Thyroid gland (tissue), 4 donors: ENCODE results near the gene VGLL4. TPM values are rescaled to one million over a fixed set of nuclear protein-coding genes. Genes with fewer than 3 reads are reported as not detected.
"Not testable (repeated sequence)": the region's sequence is repeated elsewhere in the genome, so short reads cannot be mapped to it uniquely, and the experiment has no call there.

Experiments
- DNase-seq, 2 donors: peaks; one replicate each; pipeline ENCODE4 v3.0.0-alpha.2; 2019
- H3K27ac ChIP-seq, 3 donors: fragments of 200-600 bp; sonication (generic); 1 replicate in 2 of 3; 2 replicates in 1 of 3; pipeline ENCODE4 v1.5.1; 2016 to 2019; ENCODE audit warnings: mild to moderate bottlenecking in 1 of 3, moderate library complexity in 1 of 3
- H3K27me3 ChIP-seq: fragments of 200-600 bp; sonication (generic); one replicate; pipeline ENCODE4 v1.5.1; 2019
- H3K36me3 ChIP-seq, 2 donors: fragments of 200-600 bp; sonication (generic); one replicate each; pipeline ENCODE4 v1.5.1; 2016 to 2019
- H3K4me1 ChIP-seq, 2 donors: fragments of 200-600 bp; sonication (generic); one replicate each; pipeline ENCODE4 v1.5.1; 2017 to 2019
- H3K4me3 ChIP-seq, 3 donors: fragments of 200-600 bp; sonication (generic); replicated peaks in 1 of 3; 1 replicate in 2 of 3; 2 replicates in 1 of 3; pipeline ENCODE4 v1.5.1; 2016; ENCODE audit warnings: mild to moderate bottlenecking in 1 of 3
- H3K9me3 ChIP-seq: fragments of 200-600 bp; sonication (generic); one replicate; pipeline ENCODE4 v1.5.1; 2017
- CTCF ChIP-seq, 6 experiments: fragments of 200-600 bp in 3 of 6; fragments of 450-650 bp in 3 of 6; sonication (generic) in 3 of 6; IDR thresholded peaks; one replicate each; pipeline ENCODE4 v1.5.1; 2016 to 2019; ENCODE audit warnings: antibody characterized with exemption in 6 of 6, mild to moderate bottlenecking in 2 of 6, inconsistent platforms in 1 of 6, moderate library complexity in 1 of 6
- POLR2A ChIP-seq, 2 donors: fragments of 450-650 bp; IDR thresholded peaks; one replicate each; pipeline ENCODE4 v1.6.1; 2017; ENCODE audit warnings: antibody characterized with exemption in 2 of 2, mild to moderate bottlenecking in 2 of 2, moderate library complexity in 1 of 2
- WGBS, 2 donors: methylation state at CpG; one replicate each; pipeline ENCODE4 v1.1.5; 2017; 5-methylcytosine and 5-hydroxymethylcytosine counted together
- intact Hi-C: fragments of 100-400 bp; cut with DNase I; formaldehyde crosslinking; loops from one replicate; pipeline ENCODE4 v1.15.1; 2023
- total RNA-seq, 4 donors: library from RNA; depleted of rRNA; stranded (reverse); fragments of >200 nt; gene quantifications; one replicate each; pipeline ENCODE4 v1.2.3, GENCODE V29; 2016

The VGLL4 gene
- total RNA-seq, 4 donors from 2014 or later: 96.0 to 142 (median 131) TPM

GRCh38 chr3:11522398-11522715 is 121.4 kb downstream of the VGLL4 start:
- no peak for TF ChIP-seq POLR2A (IDR thresholded peaks at IDR 0.05)
- no peak for TF ChIP-seq CTCF (IDR thresholded peaks at IDR 0.05)
- Histone ChIP-seq H3K4me1 (peaks cover 8 to 22% of the 10 kb centered on the region in 2 donors), H3K9me3 (no peaks in the 10 kb centered on the region), H3K36me3 (no peaks in the 10 kb centered on the region), H3K4me3 (no peak overlapping the region), H3K27ac (no peak overlapping the region), H3K27me3 (no peaks in the 10 kb centered on the region)
- WGBS, 2 donors: 94 to 95% methylated on average over 5 of the region's 5 CpGs
- DNase-seq: no peak
- intact Hi-C loops: no loop called here

- WGBS, 2 donors: 89 to 96% methylated on average over 8 of the region's 8 CpGs
- DNase-seq: no peak
These were observed 122.5 kb downstream of the VGLL4 start for GRCh38 chr3:11521167-11521566.

GRCh38 chr3:11517601-11518000 is 126.1 kb downstream of the VGLL4 start:
- intact Hi-C loops: no loop called here
- TF ChIP-seq CTCF (IDR thresholded peaks at IDR 0.05): no peak
- no peak for TF ChIP-seq POLR2A (IDR thresholded peaks at IDR 0.05)
- DNase-seq: peak; percentile 71 to 74
- Histone ChIP-seq H3K36me3 (no peaks in the 10 kb centered on the region), H3K4me3 (no peak overlapping the region), H3K27me3 (no peaks in the 10 kb centered on the region), H3K9me3 (no peaks in the 10 kb centered on the region), H3K27ac (peak overlapping the region in 1 of 3 donors; percentile 46), H3K4me1 (peaks cover 17 to 19% of the 10 kb centered on the region in 2 donors)
- WGBS, 2 donors: 53 to 57% methylated on average over 6 of the region's 6 CpGs

More at GRCh38 chr3:11521167-11521566, 122.5 kb downstream of the VGLL4 start:
- intact Hi-C loops: no loop called here
- no peak for TF ChIP-seq CTCF (IDR thresholded peaks at IDR 0.05)
- no peak for TF ChIP-seq POLR2A (IDR thresholded peaks at IDR 0.05)
- H3K9me3 ChIP-seq: no peaks in the 10 kb centered on the region
- H3K4me1 ChIP-seq: peaks cover 8 to 22% of the 10 kb centered on the region in 2 donors
- H3K4me3 ChIP-seq: no peak overlapping the region
- H3K27me3 ChIP-seq: no peaks in the 10 kb centered on the region
- H3K36me3 ChIP-seq: no peaks in the 10 kb centered on the region
- no peak overlapping the region for H3K27ac ChIP-seq

- WGBS, 2 donors: 47 to 59% methylated on average over 7 of the region's 7 CpGs
- Histone ChIP-seq H3K9me3 (no peaks in the 10 kb centered on the region), H3K27ac (peak overlapping the region; percentile 6 to 50 (median 50)), H3K4me1 (peaks cover 26 to 33% of the 10 kb centered on the region in 2 donors), H3K4me3 (no peak overlapping the region), H3K36me3 (no peaks in the 10 kb centered on the region), H3K27me3 (no peaks in the 10 kb centered on the region)
- intact Hi-C loops: no loop called here
- no peak for TF ChIP-seq POLR2A (IDR thresholded peaks at IDR 0.05)
- peak in 1 of 2 donors; percentile 28 for DNase-seq
These were observed 129.4 kb downstream of the VGLL4 start for GRCh38 chr3:11514191-11514821.

- 66 to 74% methylated on average over 3 of the region's 3 CpGs for WGBS, 2 donors
- Histone ChIP-seq H3K4me3 (no peak overlapping the region), H3K36me3 (no peaks in the 10 kb centered on the region), H3K27me3 (no peaks in the 10 kb centered on the region), H3K27ac (peak overlapping the region; percentile 6 to 50 (median 50)), H3K4me1 (peaks cover 30 to 37% of the 10 kb centered on the region in 2 donors), H3K9me3 (no peaks in the 10 kb centered on the region)
- no peak for DNase-seq
- intact Hi-C loops: no loop called here
- no peak for TF ChIP-seq CTCF (IDR thresholded peaks at IDR 0.05)
- TF ChIP-seq POLR2A (IDR thresholded peaks at IDR 0.05): no peak
These were observed 129.9 kb downstream of the VGLL4 start for GRCh38 chr3:11513817-11514135.

GRCh38 chr3:11513125-11513816 is 130.4 kb downstream of the VGLL4 start:
- 67 to 81% methylated on average over 4 to 5 of the region's 27 CpGs for WGBS, 2 donors
- H3K27ac ChIP-seq: peak overlapping the region in 2 of 3 donors; percentile 50
- H3K4me1 ChIP-seq: peaks cover 35 to 42% of the 10 kb centered on the region in 2 donors
- H3K9me3 ChIP-seq, H3K27me3 ChIP-seq, H3K36me3 ChIP-seq, intact Hi-C loops, DNase-seq, H3K4me3 ChIP-seq: not testable (repeated sequence)

GRCh38 chr3:11511606-11512005 is 132.1 kb downstream of the VGLL4 start:
- H3K27ac ChIP-seq, H3K9me3 ChIP-seq, H3K4me3 ChIP-seq, H3K36me3 ChIP-seq, DNase-seq, H3K27me3 ChIP-seq, intact Hi-C loops: not testable (repeated sequence)
- peaks cover 46 to 58% of the 10 kb centered on the region in 2 donors for H3K4me1 ChIP-seq
- 60 to 100% methylated on average over 1 to 6 of the region's 20 CpGs for WGBS, 2 donors
